Neural cell (in vitro differentiated cells): Measurements from ENCODE around the gene DMP1. TPM values are rescaled to one million over a fixed set of nuclear protein-coding genes. Genes with fewer than 3 reads are reported as not detected.

ENCODE experiments used
- H2AFZ ChIP-seq: fragments of 200-600, 300-800 bp; sonication (generic), shearing (Covaris generic); 2 replicates; pipeline ENCODE4 v1.6.0; 2014; ENCODE audit warnings: low read depth, mild to moderate bottlenecking, antibody characterized with exemption, low read length, moderate library complexity
- H3F3A ChIP-seq: fragments of 200-600 bp; shearing (Covaris generic); 2 replicates; pipeline ENCODE4 v1.6.1; 2016; ENCODE audit warnings: mild to moderate bottlenecking, moderate library complexity, mixed read lengths, antibody characterized with exemption, low read length; ENCODE audit not compliant: insufficient read depth, poor library complexity, severe bottlenecking
- H3K27ac ChIP-seq: fragments of 200-600, 300-800 bp; sonication (generic), shearing (Covaris generic); 2 replicates; pipeline ENCODE4 v1.5.1; 2014; ENCODE audit warnings: mild to moderate bottlenecking, low read length, moderate library complexity
- H3K27me3 ChIP-seq: fragments of 300-800, 200-600 bp; sonication (generic), shearing (Covaris generic); 2 replicates; pipeline ENCODE4 v1.6.0; 2014; ENCODE audit warnings: mild to moderate bottlenecking, low read depth, low read length, moderate library complexity; ENCODE audit not compliant: insufficient read depth
- H3K36me3 ChIP-seq: fragments of 300-800, 200-600 bp; sonication (generic), shearing (Covaris generic); 2 replicates; pipeline ENCODE4 v1.5.1; 2014; ENCODE audit warnings: mild to moderate bottlenecking, antibody characterized with exemption, low read length, moderate library complexity; ENCODE audit not compliant: insufficient read depth
- H3K4me2 ChIP-seq: fragments of 300-800, 200-600 bp; sonication (generic), shearing (Covaris generic); 2 replicates; pipeline ENCODE4 v1.6.0; 2014; ENCODE audit warnings: mild to moderate bottlenecking, low read length
- H3K4me3 ChIP-seq: fragments of 300-800, 200-600 bp; sonication (generic), shearing (Covaris generic); 2 replicates; pipeline ENCODE4 v1.5.1; 2014; ENCODE audit warnings: mild to moderate bottlenecking, low read length, moderate library complexity
- H3K79me2 ChIP-seq: fragments of 200-600 bp; shearing (Covaris generic); replicated peaks from 2 replicates; pipeline ENCODE4 v1.6.0; 2014; ENCODE audit warnings: mild to moderate bottlenecking, low read length, moderate library complexity; ENCODE audit not compliant: insufficient read depth
- H3K9ac ChIP-seq: fragments of 300-800, 200-600 bp; sonication (generic), shearing (Covaris generic); 2 replicates; pipeline ENCODE4 v1.6.1; 2016; ENCODE audit warnings: mild to moderate bottlenecking, low read length, mixed read lengths
- H3K9me2 ChIP-seq: fragments of 200-600 bp; shearing (Covaris generic); 2 replicates; pipeline ENCODE4 v1.6.1; 2016; ENCODE audit warnings: mild to moderate bottlenecking, low read length, mixed read lengths; ENCODE audit not compliant: insufficient read depth
- H3K9me3 ChIP-seq: fragments of 200-600, 300-800 bp; sonication (generic), shearing (Covaris generic); 2 replicates; pipeline ENCODE4 v1.6.1; 2016; ENCODE audit warnings: mild to moderate bottlenecking, mixed run types, low read length, moderate library complexity, mixed read lengths
- H4K20me1 ChIP-seq: fragments of 200-600 bp; shearing (Covaris generic); 2 replicates; pipeline ENCODE4 v1.6.1; 2016; ENCODE audit warnings: mild to moderate bottlenecking, mixed run types; ENCODE audit not compliant: insufficient read depth
- CTCF ChIP-seq: fragments of 450-650 bp; IDR thresholded peaks from 2 replicates; pipeline ENCODE4 v1.5.1; 2014; ENCODE audit warnings: antibody characterized with exemption, mild to moderate bottlenecking, moderate library complexity; ENCODE audit not compliant: poor library complexity, severe bottlenecking
- EP300 ChIP-seq: fragments of 450-650 bp; conservative IDR thresholded peaks from 2 replicates; pipeline ENCODE4 v1.6.1; 2014; ENCODE audit warnings: antibody characterized with exemption, mild to moderate bottlenecking, moderate library complexity; ENCODE audit not compliant: poor library complexity, severe bottlenecking
- EZH2 ChIP-seq: fragments of 200-600, 300-800 bp; shearing (Covaris generic), sonication (generic); IDR thresholded peaks from 2 replicates; pipeline ENCODE4 v1.6.1; 2014; ENCODE audit warnings: antibody characterized with exemption, low read length, borderline replicate concordance, mild to moderate bottlenecking; ENCODE audit not compliant: insufficient read depth, poor library complexity, severe bottlenecking
- MXI1 ChIP-seq: fragments of 450-650 bp; conservative IDR thresholded peaks from 2 replicates; pipeline ENCODE4 v1.6.1; 2014; ENCODE audit warnings: antibody characterized with exemption, mild to moderate bottlenecking; ENCODE audit not compliant: poor library complexity, severe bottlenecking
- POLR2AphosphoS5 ChIP-seq: IDR thresholded peaks from 2 replicates; pipeline ENCODE4 v1.6.1; 2012
- RAD21 ChIP-seq: fragments of 450-650 bp; conservative IDR thresholded peaks from 2 replicates; pipeline ENCODE4 v1.6.1; 2014; ENCODE audit warnings: antibody characterized with exemption, mild to moderate bottlenecking, moderate library complexity
- REST ChIP-seq: IDR thresholded peaks from 2 replicates; pipeline ENCODE4 v1.6.1; 2012; ENCODE audit warnings: borderline replicate concordance
- SMC3 ChIP-seq: fragments of 450-650 bp; conservative IDR thresholded peaks from 2 replicates; pipeline ENCODE4 v1.6.1; 2014; ENCODE audit warnings: antibody characterized with exemption, mild to moderate bottlenecking, moderate library complexity; ENCODE audit not compliant: poor library complexity
- TAF1 ChIP-seq: IDR thresholded peaks from 2 replicates; pipeline ENCODE4 v1.6.1; 2012; ENCODE audit warnings: low read depth
- polyA plus RNA-seq: library from polyadenylated mRNA; depleted of rRNA; stranded (reverse); fragments of >200 nt; gene quantifications from 2 replicates; pipeline ENCODE4 v1.2.3, GENCODE V29; 2014

The DMP1 gene
- polyA plus RNA-seq, 1 donor from 2014 or later, result 0.48 TPM

- TF ChIP-seq SMC3 (no peak), REST (no peak), EP300 (no peak), MXI1 (no peak), RAD21 (no peak)
- H3K79me2 ChIP-seq, result no peaks in the 10 kb centered on the region
- H3K9me3 ChIP-seq, result no peaks in the 10 kb centered on the region
- H3F3A ChIP-seq, result no peaks in the 10 kb centered on the region
- no peaks in the 10 kb centered on the region for H4K20me1 ChIP-seq
- H3K36me3 ChIP-seq, result no peaks in the 10 kb centered on the region
- H3K4me2 ChIP-seq, result no peak overlapping the region
- H2AFZ ChIP-seq, result no peak overlapping the region
- H3K9ac ChIP-seq, result no peak overlapping the region
- H3K9me2 ChIP-seq, result no peaks in the 10 kb centered on the region
- no peak overlapping the region for H3K4me3 ChIP-seq
- no peaks in the 10 kb centered on the region for H3K27me3 ChIP-seq
- no peak overlapping the region for H3K27ac ChIP-seq
These were observed 1.9 kb downstream of the DMP1 start for GRCh38 chr4:87651941-87652340.

GRCh38 chr4:87654487-87655044 lies 4.5 kb downstream of the DMP1 start:
- Histone ChIP-seq H3K36me3 (no peaks in the 10 kb centered on the region), H3K79me2 (no peaks in the 10 kb centered on the region), H3K27ac (no peak overlapping the region), H3K4me2 (no peak overlapping the region), H3K4me3 (no peak overlapping the region), H4K20me1 (no peaks in the 10 kb centered on the region), H3F3A (no peaks in the 10 kb centered on the region), H3K9ac (no peak overlapping the region), H3K9me3 (no peaks in the 10 kb centered on the region), H3K27me3 (no peaks in the 10 kb centered on the region), H3K9me2 (no peaks in the 10 kb centered on the region), H2AFZ (no peak overlapping the region)
- TF ChIP-seq TAF1 (no peak), EP300 (no peak), MXI1 (no peak), EZH2 (no peak), CTCF (no peak), RAD21 (no peak), POLR2AphosphoS5 (no peak), SMC3 (no peak), REST (no peak)
